Lower leg skin (tissue), 3 donors: ENCODE data around the gene B3GALT5.

Source experiments
- CTCF ChIP-seq, 3 donors: fragments of 450-650 bp; IDR thresholded peaks; one replicate each; pipeline ENCODE4 v1.5.1; 2016; ENCODE audit warnings: antibody characterized with exemption in 3 of 3, mild to moderate bottlenecking in 3 of 3, moderate library complexity in 2 of 3
- POLR2A ChIP-seq, 2 donors: fragments of 450-650 bp; IDR thresholded peaks; one replicate each; pipeline ENCODE4 v1.6.1; 2016 to 2017; ENCODE audit warnings: antibody characterized with exemption in 2 of 2, mild to moderate bottlenecking in 1 of 2, moderate library complexity in 1 of 2

GRCh38 chr21:39669485-39669884 lies 56.7 kb downstream of the B3GALT5 start:
- TF ChIP-seq CTCF (IDR thresholded peaks at IDR 0.05) (no peak), POLR2A (IDR thresholded peaks at IDR 0.05) (no peak)
